ENCODE data around the gene FAM180A. TPM values are rescaled to one million over a fixed set of nuclear protein-coding genes. Genes with fewer than 3 reads are reported as not detected.

Gene FAM180A
- total RNA-seq, 2 donors from 2014 or later, result 0.45 to 1.1 TPM

DNA sequence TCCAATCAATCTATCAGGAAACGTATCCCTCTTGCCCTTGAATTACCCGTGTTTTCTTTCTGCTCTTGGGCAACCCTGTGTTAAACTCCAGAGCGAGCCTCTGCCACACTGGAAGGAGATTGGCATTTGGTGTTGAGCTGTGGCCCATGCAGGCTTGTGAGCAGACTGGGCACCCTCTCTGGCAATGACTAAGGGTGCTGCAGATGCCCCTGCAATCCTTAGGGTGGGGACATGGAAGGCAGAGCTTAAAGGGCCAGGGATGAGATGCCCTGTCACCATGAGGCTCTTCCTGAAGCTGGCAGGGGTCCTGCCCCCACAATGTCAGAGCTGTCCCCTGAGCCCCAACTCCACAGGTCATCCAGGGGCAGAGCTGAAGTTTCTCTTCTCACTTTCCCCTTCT, 19.5 kb upstream of the FAM180A start:
- intact Hi-C loops (cut with DNase I), result no loop called here
- TF ChIP-seq, protein P1, sequence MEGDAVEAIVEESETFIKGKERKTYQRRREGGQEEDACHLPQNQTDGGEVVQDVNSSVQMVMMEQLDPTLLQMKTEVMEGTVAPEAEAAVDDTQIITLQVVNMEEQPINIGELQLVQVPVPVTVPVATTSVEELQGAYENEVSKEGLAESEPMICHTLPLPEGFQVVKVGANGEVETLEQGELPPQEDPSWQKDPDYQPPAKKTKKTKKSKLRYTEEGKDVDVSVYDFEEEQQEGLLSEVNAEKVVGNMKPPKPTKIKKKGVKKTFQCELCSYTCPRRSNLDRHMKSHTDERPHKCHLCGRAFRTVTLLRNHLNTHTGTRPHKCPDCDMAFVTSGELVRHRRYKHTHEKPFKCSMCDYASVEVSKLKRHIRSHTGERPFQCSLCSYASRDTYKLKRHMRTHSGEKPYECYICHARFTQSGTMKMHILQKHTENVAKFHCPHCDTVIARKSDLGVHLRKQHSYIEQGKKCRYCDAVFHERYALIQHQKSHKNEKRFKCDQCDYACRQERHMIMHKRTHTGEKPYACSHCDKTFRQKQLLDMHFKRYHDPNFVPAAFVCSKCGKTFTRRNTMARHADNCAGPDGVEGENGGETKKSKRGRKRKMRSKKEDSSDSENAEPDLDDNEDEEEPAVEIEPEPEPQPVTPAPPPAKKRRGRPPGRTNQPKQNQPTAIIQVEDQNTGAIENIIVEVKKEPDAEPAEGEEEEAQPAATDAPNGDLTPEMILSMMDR (IDR thresholded peaks at IDR 0.05), result no peak
- H3K9ac ChIP-seq (ENCODE audit: low read depth in 2 of 2, low read length in 2 of 2), result no peak overlapping the region
- H3K27me3 ChIP-seq, result no peaks in the 10 kb centered on the region
- H3K4me1 ChIP-seq, result no peaks in the 10 kb centered on the region
- H3K36me3 ChIP-seq, result no peaks in the 10 kb centered on the region
- DNase-seq, result no peak
- H3K27ac ChIP-seq, result no peak overlapping the region
- H3K4me3 ChIP-seq, result no peak overlapping the region
- H3K9me3 ChIP-seq, result no peaks in the 10 kb centered on the region

DNA sequence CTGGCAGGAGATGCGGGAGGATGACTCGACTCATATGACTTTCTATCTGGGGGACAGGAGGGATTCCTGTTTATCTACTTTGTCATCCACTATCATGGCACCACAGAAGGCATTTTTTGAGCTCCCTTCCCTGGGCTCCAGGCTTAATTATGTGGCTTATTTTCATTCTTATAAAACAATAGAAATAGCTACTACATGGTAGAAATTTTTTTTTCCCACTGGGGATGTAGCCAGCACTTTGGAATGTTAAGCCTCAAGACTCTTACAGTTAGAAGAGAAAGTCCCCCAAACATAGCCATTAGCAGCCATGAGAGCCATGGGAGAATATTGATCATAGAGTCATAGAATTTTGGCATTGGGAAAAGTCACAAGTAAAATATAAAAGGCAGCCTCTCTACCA, 14.6 kb upstream of the FAM180A start:
- no peak overlapping the region for H3K27ac ChIP-seq
- no peak overlapping the region for H3K9ac ChIP-seq (ENCODE audit: low read depth in 2 of 2, low read length in 2 of 2)
- TF ChIP-seq, protein P1 (IDR thresholded peaks at IDR 0.05), result no peak
- intact Hi-C loops (cut with DNase I), result no loop called here
- no peaks in the 10 kb centered on the region for H3K9me3 ChIP-seq
- H3K4me3 ChIP-seq, result no peak overlapping the region
- H3K27me3 ChIP-seq, result no peaks in the 10 kb centered on the region
- H3K36me3 ChIP-seq, result no peaks in the 10 kb centered on the region
- no peaks in the 10 kb centered on the region for H3K4me1 ChIP-seq
- DNase-seq, result no peak

DNA sequence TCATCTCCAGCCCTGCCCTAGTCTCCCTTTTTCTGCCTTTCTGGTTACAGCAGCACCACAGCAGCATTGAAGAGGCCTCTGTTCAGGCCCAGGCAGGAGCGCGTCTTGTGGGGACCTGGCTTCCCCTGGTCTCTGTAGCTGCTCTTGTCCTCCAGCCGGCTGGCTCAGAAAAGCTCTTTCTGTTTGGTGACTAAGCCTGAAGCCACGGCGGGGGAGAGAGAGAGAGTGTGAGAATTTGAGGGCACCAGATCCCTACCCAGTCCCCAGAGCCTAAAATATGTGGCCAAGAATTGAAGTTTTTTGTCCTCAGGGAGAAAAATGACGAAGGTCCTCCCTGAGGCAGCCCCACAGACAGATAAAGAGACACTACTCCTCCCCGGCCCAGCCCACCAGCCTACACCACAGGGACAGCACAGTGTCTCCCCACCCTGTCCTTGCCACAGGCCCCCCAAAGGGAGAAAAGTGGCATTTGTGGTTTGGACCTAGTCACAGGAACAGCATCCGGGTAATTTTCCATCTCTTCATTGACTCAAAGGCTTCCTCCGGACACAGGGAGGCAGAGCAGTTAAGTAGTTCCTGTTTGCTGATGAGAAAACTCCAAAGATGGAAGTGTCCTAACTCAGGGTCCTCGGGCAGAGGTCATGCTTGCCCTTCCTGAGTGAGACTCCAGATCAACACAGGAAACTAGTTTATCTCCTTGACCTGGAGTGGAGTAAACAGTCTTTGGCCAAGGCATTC, 13.3 kb upstream of the FAM180A start:
- Histone ChIP-seq H3K9me3 (no peaks in the 10 kb centered on the region), H3K36me3 (no peaks in the 10 kb centered on the region), H3K27me3 (no peaks in the 10 kb centered on the region), H3K9ac (ENCODE audit: low read depth in 2 of 2, low read length in 2 of 2) (no peak overlapping the region), H3K27ac (no peak overlapping the region), H3K4me1 (no peaks in the 10 kb centered on the region), H3K4me3 (no peak overlapping the region)
- TF ChIP-seq, protein P1 (IDR thresholded peaks at IDR 0.05), result no peak
- intact Hi-C loops (cut with DNase I), result no loop called here
- DNase-seq, result no peak

DNA sequence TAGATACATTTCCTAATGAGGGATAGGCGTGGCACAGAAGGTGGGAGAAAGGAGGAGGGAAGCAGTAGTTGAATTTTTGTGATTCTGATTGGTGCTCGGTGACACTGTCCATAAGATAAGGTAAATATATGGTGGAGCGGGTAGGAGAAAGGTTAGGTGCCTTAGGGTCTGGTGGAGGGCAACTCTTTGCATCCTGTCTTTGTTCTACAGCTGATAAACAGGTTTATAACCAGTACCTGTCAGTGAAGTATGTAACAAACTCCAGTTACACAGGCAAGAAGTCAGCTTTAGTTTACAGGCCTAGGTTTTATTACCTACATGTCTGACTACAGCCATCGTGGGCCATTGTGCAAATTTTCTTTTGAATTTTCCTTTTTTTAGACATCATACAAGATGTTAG, 10.9 kb upstream of the FAM180A start:
- TF ChIP-seq, protein P1 (IDR thresholded peaks at IDR 0.05), result no peak
- Histone ChIP-seq H3K9ac (ENCODE audit: low read depth in 2 of 2, low read length in 2 of 2) (no peak overlapping the region), H3K36me3 (no peaks in the 10 kb centered on the region), H3K4me1 (no peaks in the 10 kb centered on the region), H3K4me3 (no peak overlapping the region), H3K27ac (no peak overlapping the region), H3K27me3 (no peaks in the 10 kb centered on the region), H3K9me3 (no peaks in the 10 kb centered on the region)
- intact Hi-C loops (cut with DNase I), result no loop called here
- DNase-seq, result no peak

DNA sequence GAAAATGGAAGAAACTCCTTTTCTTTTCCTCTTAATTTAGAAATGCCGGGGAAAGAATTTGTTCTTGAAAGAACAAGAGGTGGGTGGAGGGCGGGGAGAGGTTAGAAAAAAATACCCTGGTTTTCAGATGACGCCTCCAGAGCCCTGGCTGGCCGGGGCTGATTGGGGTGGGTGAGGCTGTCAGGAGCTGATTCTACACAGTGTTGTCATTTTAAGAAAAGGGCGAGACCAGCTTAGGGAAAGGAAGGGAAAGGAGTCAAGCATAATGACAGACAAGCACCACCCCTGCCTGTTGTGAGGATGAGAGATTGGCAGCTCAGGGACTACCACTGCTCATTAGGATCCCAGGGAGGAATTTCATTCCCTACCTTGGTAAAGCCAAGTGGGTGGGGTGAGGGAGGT, 9.9 kb upstream of the FAM180A start:
- Histone ChIP-seq H3K27me3 (no peaks in the 10 kb centered on the region), H3K36me3 (no peaks in the 10 kb centered on the region), H3K4me1 (no peaks in the 10 kb centered on the region), H3K4me3 (no peak overlapping the region), H3K27ac (no peak overlapping the region), H3K9me3 (no peaks in the 10 kb centered on the region), H3K9ac (ENCODE audit: low read depth in 2 of 2, low read length in 2 of 2) (no peak overlapping the region)
- TF ChIP-seq, protein P1 (IDR thresholded peaks at IDR 0.05), result no peak
- no peak for DNase-seq
- intact Hi-C loops (cut with DNase I), result no loop called here
